PFSK-1 (cell line): ENCODE data around the gene TCTN2.

Experiments
- FOXP2 ChIP-seq: optimal IDR thresholded peaks from 2 replicates; pipeline ENCODE3; 2011; ENCODE audit warnings: borderline replicate concordance, control low read depth, inconsistent platforms; ENCODE audit not compliant: insufficient read depth; ENCODE audit errors: extremely low read length, extremely low read depth
- POLR2AphosphoS5 ChIP-seq: IDR thresholded peaks from 2 replicates; pipeline ENCODE4 v1.6.1; 2012; ENCODE audit warnings: low read depth, mild to moderate bottlenecking, control low read depth, low read length, moderate library complexity
- REST ChIP-seq, 2 experiments: IDR thresholded peaks; 2 replicates each; pipeline versions ENCODE4 v1.6.1 to v1.8.0; 2011 to 2012; ENCODE audit warnings: low read depth in 2 of 2, low read length in 2 of 2, control low read depth in 1 of 2, inconsistent platforms in 1 of 2, mild to moderate bottlenecking in 1 of 2, moderate library complexity in 1 of 2; ENCODE audit not compliant: insufficient read depth in 1 of 2
- SIN3A ChIP-seq: IDR thresholded peaks from 2 replicates; pipeline ENCODE4 v1.6.1; 2012; ENCODE audit warnings: mild to moderate bottlenecking, low read length, moderate library complexity, borderline replicate concordance; ENCODE audit not compliant: insufficient read depth
- TAF1 ChIP-seq: IDR thresholded peaks from 2 replicates; pipeline ENCODE4 v1.6.1; 2012; ENCODE audit warnings: low read length, control low read depth, borderline replicate concordance; ENCODE audit not compliant: insufficient read depth

Gene TCTN2

GRCh38 chr12:123671876-123672275 lies 963 bp downstream of the TCTN2 start:
- no peak for TF ChIP-seq POLR2AphosphoS5
- TF ChIP-seq TAF1, result no peak
- TF ChIP-seq FOXP2, result no peak
- TF ChIP-seq REST (IDR thresholded peaks at IDR 0.05; ENCODE audit: insufficient read depth in 1 of 2, low read depth in 2 of 2, low read length in 2 of 2), result no peak
- TF ChIP-seq SIN3A, result no peak

GRCh38 chr12:123675436-123675835 lies 4.5 kb downstream of the TCTN2 start:
- TF ChIP-seq FOXP2, result no peak
- no peak for TF ChIP-seq TAF1
- no peak for TF ChIP-seq REST (IDR thresholded peaks at IDR 0.05; ENCODE audit: insufficient read depth in 1 of 2, low read depth in 2 of 2, low read length in 2 of 2)
- TF ChIP-seq SIN3A, result no peak
- no peak for TF ChIP-seq POLR2AphosphoS5

GRCh38 chr12:123676616-123677320 lies 5.9 kb downstream of the TCTN2 start:
- TF ChIP-seq FOXP2 (no peak), TAF1 (no peak), SIN3A (no peak), REST (IDR thresholded peaks at IDR 0.05; ENCODE audit: insufficient read depth in 1 of 2, low read depth in 2 of 2, low read length in 2 of 2) (no peak), POLR2AphosphoS5 (no peak)

DNA sequence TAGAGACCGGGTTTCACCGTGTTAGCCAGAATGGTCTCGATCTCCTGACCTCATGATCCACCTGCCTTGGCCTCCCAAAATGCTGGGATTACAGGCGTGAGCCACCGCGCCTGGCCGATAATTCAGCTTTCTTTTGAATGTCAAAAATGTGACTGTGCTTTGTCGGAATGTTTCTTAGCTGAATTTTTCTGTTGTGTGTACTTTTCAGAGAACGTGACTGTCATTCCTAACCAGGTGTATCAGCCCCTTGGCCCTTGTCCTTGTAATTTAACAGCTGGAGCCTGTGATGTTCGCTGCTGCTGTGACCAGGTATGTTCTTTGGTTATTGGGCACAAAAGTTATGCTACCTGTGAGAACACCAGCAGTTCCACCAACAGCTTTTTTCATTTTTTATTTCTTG lies 8.1 kb downstream of the TCTN2 start:
- TF ChIP-seq POLR2AphosphoS5, result no peak
- TF ChIP-seq TAF1, result no peak
- TF ChIP-seq FOXP2, result no peak
- no peak for TF ChIP-seq SIN3A
- TF ChIP-seq REST (IDR thresholded peaks at IDR 0.05; ENCODE audit: insufficient read depth in 1 of 2, low read depth in 2 of 2, low read length in 2 of 2), result no peak

- TF ChIP-seq TAF1 (no peak), SIN3A (no peak), REST (IDR thresholded peaks at IDR 0.05; ENCODE audit: insufficient read depth in 1 of 2, low read depth in 2 of 2, low read length in 2 of 2) (no peak), FOXP2 (no peak), POLR2AphosphoS5 (no peak)
These were observed 10.7 kb downstream of the TCTN2 start for GRCh38 chr12:123681605-123682004.
